Renal cortical epithelial cell (primary cell): Measurements from ENCODE around the gene IQGAP2. TPM values are rescaled to one million over a fixed set of nuclear protein-coding genes. Genes with fewer than 3 reads are reported as not detected.

Experiments
- DNase-seq: peaks from one replicate; pipeline ENCODE4 v3.0.0-alpha.2; 2011; ENCODE audit warnings: low read depth
- total RNA-seq: library from RNA; depleted of rRNA; stranded (reverse); fragments of >200 nt; gene quantifications from 2 replicates; pipeline ENCODE4 v1.2.3, GENCODE V29; 2014

IQGAP2 gene
- total RNA-seq, 1 donor from 2014 or later: 0.30 TPM

GRCh38 chr5:76688212-76688611 is 285.1 kb downstream of the IQGAP2 start:
- DNase-seq: no peak

GRCh38 chr5:76688836-76689235 is 285.8 kb downstream of the IQGAP2 start:
- peak; percentile 87 for DNase-seq

DNA sequence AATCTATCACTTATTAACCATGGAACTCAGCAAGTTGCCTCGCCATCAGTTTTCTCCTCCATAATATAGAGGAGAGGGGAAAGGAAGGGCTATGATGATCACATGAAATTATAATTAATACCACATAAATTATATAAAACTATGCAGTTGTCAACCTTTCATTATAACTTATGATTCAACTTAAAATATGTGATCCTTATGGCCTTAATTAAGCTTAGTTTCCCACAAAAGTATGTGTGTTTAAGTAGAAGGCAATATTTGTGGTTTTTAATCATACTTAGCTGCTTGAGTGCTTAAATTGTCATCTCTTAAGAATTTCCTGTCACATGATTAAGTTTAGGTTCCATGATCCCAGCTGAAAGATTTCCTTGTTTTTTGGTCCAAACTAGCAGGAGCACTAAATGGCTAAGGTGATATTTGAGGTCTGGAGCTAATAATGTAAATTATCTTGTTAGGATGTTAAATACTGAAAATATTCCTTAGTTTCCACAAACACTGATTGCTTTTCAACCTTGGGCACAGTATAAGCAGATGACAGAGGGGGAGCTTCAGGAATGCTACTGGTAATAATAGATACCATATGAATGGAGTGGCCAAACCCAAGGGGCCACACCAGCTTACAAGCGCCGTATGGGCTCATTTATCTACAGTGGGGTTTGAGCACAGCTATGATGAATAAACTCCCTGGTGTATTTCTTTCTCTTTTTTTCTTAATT is 286.4 kb downstream of the IQGAP2 start:
- DNase-seq: peak; percentile 96

DNA sequence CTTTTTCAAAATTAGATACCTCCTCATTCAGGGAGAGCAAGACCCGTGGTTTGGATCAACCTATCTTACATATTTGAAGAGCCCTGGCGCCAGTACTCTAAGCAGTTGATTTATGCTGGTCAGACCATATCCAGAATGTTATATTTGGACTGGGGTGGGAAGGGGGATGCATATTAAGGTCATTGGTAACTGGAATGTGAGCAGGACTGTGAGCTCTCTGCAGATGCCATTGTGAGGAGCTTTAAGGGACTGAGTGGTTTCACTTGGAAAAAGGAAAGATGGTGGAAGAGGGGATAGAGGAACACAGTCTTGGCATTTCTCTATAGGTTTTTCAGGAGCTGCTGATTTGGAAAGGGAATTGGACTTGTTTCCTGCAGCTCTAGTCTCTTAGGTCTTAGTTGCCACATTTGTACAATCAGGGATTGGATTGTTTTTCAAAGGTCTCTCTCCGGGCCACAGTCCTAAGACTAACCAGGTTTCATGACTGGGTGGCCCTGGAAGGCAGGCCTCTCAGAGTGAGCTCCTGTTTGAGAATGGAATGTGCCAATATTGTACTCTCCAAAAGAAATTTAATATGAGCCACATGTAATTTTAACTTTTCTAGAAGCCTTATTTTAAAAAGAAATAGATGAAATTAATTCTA is 287.1 kb downstream of the IQGAP2 start:
- DNase-seq: no peak

DNA sequence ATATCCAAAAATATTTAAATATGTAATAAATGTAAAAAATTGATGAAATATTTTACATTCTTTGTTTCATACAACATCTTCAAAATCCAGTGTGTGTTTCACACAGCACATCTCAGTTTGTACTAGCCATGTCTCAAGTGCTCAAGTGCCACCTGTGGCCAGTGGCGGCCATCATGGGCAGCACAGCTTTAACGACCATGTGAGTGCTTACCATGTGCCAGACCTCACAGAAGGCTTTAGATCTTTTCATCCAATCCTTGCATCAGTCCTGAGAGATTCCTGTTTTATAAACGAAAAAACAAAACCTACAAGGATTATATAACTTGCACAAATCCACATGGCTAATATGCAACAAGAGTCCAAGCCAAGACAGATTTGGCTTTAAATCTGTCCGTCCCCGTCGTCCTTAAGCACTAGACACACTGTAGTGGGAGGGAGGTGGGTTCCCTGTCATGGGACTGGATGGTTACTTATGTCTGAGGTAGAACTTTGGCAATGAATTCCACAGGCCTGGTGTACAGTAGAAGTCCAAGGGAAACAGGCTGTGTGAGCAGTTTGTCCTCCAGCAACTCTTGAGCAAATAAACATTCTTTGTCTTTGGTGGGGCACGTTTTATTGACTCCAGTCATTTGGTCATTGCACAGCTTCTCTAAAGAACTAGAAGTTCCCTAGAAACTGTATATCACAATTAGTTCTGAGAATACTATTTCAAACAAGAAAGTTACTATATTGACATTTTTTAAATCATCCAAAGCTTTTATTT is 287.8 kb downstream of the IQGAP2 start:
- DNase-seq: peak; percentile 72

GRCh38 chr5:76691467-76692273 is 288.6 kb downstream of the IQGAP2 start:
- DNase-seq: peak; percentile 69

DNA sequence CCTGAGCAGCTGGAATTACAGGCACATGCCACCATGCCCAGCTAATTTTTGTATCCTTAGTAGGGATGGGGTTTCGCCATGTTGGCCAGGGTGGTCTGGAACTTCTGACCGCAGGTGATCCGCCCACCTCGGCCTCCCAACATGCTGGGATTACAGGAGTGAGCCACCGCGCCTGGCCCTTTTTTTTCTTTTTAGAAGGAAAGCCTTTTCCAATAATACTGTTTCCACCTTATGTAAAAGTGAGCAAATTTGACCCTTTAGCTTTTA is 289.1 kb downstream of the IQGAP2 start:
- DNase-seq: no peak

GRCh38 chr5:76692651-76693050 is 289.6 kb downstream of the IQGAP2 start:
- no peak for DNase-seq

- DNase-seq: no peak
Measured at GRCh38 chr5:76693141-76693540, 290.1 kb downstream of the IQGAP2 start.

DNA sequence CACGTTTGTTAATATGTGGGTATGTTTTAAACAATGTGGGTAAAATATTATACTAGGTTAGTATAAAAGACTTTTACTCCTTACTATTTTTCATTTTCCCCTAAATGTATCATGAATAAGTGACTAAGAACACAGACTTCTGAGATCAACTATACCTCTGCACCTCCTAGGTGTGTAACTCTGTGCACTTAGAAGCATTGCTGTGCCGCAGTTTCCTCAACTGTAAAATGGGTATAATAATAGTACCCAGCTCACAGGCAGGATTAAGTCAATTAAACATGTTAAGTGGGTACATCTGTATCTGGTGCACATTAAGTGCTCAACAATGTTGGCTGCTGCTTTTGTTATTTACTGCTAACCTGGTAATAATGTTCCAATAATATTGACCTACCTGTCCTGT is 291.2 kb downstream of the IQGAP2 start:
- no peak for DNase-seq

DNA sequence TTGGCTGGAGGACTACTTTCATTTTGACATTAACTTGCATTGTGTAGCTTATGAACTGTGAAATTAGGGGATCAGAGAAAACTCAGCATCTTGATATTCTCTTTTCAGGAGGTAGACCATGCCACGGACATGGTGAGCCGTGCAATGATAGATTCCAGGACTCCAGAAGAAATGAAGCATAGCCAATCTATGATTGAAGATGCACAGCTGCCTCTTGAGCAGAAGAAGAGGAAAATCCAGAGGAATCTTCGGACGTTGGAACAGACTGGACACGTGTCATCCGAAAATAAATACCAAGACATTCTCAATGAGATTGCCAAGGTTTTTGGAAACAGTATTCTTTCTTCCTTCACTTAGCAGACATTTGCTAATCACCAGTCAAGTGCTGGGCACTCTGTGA is 292.3 kb downstream of the IQGAP2 start:
- DNase-seq: no peak

- no peak for DNase-seq
Measured at GRCh38 chr5:76696251-76696650, 293.2 kb downstream of the IQGAP2 start.

- DNase-seq: no peak
Measured at GRCh38 chr5:76697670-76698069, 294.6 kb downstream of the IQGAP2 start.

GRCh38 chr5:76700571-76700970 is 297.5 kb downstream of the IQGAP2 start:
- DNase-seq: no peak

DNA sequence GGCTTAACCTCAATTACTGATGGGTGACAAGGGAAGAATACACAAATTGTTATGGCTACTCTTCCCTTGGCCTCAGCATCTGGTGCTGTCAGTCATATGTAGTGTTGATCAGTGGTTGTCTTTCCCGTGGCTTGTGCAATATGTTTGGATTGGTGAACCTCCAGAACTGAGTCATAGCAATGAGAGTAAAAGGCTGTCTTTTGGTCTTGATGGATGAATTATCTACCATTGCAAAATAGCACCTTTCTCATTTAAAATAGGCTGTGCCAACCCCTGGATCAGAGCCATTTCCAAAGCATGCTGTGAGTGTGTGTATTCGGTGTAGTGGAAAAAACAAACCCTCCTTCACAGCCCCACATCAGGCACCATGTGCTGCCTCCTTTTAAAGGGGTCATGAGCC is 298.2 kb downstream of the IQGAP2 start:
- peak; percentile 97 for DNase-seq

GRCh38 chr5:76703707-76704106 is 300.6 kb downstream of the IQGAP2 start:
- DNase-seq: no peak

GRCh38 chr5:76704131-76704663 is 301.1 kb downstream of the IQGAP2 start:
- DNase-seq: no peak

GRCh38 chr5:76705574-76705973 is 302.5 kb downstream of the IQGAP2 start:
- no peak for DNase-seq

DNA sequence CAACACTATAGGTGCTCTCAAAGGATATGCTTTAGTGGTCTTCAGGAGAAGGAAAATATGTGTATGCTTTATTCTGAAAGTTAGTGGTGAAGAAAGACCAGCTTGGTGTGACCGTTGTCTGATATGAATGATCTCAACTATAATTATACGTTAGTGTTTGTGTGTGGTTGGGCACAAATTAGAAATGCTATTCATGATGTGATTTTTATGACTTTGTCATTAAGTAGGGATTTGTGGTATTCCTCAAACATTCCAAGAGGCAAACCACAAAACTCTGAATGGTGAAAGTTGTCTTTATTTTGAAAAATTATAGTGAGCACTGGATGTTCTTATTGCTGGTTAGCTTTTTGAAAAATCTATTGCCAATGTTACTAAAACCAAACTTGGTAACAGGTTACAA is 306.7 kb downstream of the IQGAP2 start:
- peak; percentile 83 for DNase-seq

DNA sequence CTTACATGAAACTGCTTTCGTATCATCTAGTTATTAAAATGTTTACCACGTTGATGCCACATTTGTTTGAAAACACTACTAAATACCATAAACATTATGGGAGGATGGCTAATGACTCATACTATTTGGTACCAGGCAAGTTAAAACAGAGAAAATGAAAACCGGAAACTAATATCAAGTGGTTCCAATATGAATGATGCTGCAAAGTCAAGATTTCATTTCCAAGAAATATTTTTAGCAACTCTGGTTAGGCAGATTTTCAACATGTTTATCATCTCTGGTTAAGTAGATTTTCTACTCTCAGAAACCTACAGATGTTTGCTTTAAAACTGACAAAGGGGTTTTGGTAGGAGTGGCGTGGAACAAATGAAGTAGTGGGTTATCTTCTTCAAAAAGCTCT is 307.9 kb downstream of the IQGAP2 start:
- DNase-seq: no peak

DNA sequence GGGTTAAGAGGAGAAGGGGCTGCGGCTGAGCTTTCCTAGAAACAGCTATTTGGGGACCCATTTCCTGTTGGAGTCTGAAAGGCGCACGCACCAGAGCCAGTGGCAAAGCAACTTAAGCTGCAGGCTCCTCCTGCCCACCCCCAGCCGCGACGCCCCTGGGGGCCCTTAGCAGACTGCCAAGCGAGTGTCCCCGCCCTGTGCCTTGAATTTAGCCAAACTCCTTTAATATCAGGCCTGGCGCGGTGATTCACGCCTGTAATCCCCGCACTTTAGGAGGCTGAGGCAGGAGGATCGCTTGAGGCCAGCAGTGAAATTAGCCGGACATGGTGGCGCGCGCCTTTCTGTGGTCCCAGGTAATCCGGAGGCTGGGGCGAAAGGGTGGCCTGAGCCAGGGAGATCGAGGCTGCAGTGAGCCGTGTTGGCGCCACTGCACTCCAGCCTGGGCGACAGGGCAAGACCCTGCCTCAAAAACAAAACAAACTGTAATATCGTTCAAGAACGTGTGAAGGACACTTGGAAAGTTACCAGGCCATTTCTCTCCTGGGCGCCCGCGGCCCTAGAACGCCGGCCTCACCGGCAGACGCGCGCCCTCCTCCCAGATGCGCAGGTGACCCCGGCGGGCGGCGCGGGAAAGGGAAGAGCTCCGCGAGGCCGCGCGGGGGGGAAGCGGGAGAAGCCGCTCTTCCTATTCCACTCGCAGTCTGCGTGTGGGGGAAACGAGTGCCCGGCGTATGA is 311.8 kb downstream of the IQGAP2 start:
- DNase-seq: no peak

DNA sequence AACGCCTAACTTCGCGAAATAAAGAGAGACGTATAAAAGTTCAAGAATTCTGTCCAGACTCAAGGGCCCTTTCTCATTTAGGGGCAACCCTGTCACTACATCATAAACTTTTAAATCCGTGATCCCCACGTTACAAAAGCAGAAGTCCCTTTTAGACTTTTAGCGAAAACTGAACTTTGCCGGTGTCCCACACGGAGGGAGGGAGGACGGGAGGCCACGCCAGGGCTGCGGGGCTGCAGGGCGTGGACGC is 312.3 kb downstream of the IQGAP2 start:
- DNase-seq: no peak
